Islet of Langerhans (tissue), 1 donor: ENCODE results near the gene HIGD1A.

Experiments used
- FAIRE-seq: peaks from one replicate; lab custom pipeline; 2011; peaks lifted over from hg19 to GRCh38; lab: Jason Lieb, UNC

HIGD1A gene

DNA sequence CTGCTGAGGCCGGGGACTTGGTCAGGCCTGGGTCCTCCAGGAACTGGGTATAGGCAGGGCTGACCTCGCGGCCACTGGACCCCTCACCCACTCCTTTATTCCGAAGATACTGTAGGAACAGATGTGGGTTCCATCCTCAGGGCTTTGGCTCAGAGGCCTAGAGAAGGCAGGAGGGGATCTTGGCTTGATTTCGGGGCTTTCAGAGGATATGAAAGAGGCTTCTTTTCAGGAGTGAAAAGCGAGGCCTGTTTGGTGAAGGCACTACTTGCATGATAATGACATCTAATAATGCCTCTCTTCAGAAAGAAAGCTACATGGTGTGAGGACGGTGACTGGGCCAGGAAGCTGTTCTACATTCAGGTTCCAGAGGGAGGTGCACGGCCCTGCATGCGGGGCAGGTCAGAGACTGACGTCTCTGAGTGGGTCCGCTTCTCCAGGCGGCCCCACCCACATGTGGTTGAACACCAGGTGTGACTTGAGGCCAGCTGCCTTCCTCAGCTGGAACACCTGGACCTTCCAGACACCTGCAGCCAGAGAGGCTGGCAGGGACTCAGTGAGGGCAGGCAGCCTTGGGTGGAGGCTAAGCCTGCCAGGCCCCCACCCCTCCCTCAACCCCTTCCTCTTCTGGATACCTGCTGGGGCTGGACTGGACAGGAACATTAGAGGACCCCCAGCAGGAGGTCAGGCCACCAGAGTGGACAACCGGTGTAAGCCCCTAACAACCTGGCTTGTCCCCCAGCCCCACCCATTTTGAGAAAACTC is 70.6 kb downstream of the HIGD1A start:
- FAIRE-seq: no peak
